ENCODE results near the gene B3GAT3. TPM values are rescaled to one million over a fixed set of nuclear protein-coding genes. Genes with fewer than 3 reads are reported as not detected.

B3GAT3 gene
- total and polyA plus RNA-seq, 2 of the 8 experiments (the other 6 are each of a cell fraction or from before 2014, with no cell fraction given): 28.0 to 39.0 TPM

DNA sequence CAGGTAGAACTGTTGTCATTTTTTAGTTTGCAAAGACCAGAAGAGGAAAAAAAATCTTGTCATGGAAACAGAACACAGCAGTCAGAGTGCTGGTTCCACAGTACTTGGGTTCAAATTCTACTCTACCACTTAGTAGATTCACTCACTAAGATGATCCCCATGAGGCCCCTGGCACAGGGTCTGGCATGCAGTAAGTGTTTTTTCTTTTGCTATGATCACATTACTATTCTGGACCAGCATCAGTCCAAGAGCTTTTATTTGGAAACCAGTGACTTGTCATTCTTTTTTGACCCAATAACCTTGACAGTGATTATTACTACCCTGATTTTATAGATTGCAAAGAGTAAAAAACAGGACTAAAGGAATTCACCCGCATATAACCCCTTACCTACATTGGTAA, 52.2 kb downstream of the B3GAT3 start (continued):
- TF ChIP-seq, protein P1, sequence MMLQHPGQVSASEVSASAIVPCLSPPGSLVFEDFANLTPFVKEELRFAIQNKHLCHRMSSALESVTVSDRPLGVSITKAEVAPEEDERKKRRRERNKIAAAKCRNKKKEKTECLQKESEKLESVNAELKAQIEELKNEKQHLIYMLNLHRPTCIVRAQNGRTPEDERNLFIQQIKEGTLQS (IDR thresholded peaks at IDR 0.05; ENCODE audit: insufficient read depth, low read depth, low read length): no peak

Measured in H1 (cell line).